GM13976 (cell line): ENCODE data around the gene GULP1.

ENCODE experiments used
- DNase-seq: peaks from one replicate; pipeline ENCODE4 v3.0.0; 2012; ENCODE audit warnings: low spot score
- CTCF ChIP-seq: IDR thresholded peaks from 2 replicates; pipeline ENCODE4 v1.5.1; 2012; ENCODE audit warnings: borderline replicate concordance, mild to moderate bottlenecking; ENCODE audit not compliant: insufficient read depth; ENCODE audit errors: extremely low read depth, missing control alignments, control extremely low read depth
- in situ Hi-C: fragments of 300-500 bp; cut with MboI; formaldehyde crosslinking; loops from one replicate; pipeline ENCODE4 v1.12.0; 2022; ENCODE audit warnings: low sequenced_read_pairs, mixed read lengths, inconsistent platforms; ENCODE audit not compliant: unreplicated experiment

GULP1 gene

GRCh38 chr2:188569431-188570165, 277.9 kb downstream of the GULP1 start:
- DNase-seq: no peak
- in situ Hi-C loops: no loop called here

GRCh38 chr2:188570370-188570769, 278.7 kb downstream of the GULP1 start:
- TF ChIP-seq CTCF: no peak

More at GRCh38 chr2:188569431-188570165, 277.9 kb downstream of the GULP1 start:
- no peak for TF ChIP-seq CTCF

GRCh38 chr2:188571543-188572303, 280.0 kb downstream of the GULP1 start:
- no peak for DNase-seq
- in situ Hi-C loops: no loop called here
- no peak for TF ChIP-seq CTCF

More at GRCh38 chr2:188570370-188570769, 278.7 kb downstream of the GULP1 start:
- DNase-seq: no peak
- in situ Hi-C loops: no loop called here

GRCh38 chr2:188572592-188572991, 280.9 kb downstream of the GULP1 start:
- in situ Hi-C loops: no loop called here
- DNase-seq: no peak
- no peak for TF ChIP-seq CTCF

- no peak for TF ChIP-seq CTCF
- DNase-seq: no peak
- in situ Hi-C loops: no loop called here
Observed at GRCh38 chr2:188573453-188573852, 281.8 kb downstream of the GULP1 start.

- DNase-seq: no peak
- in situ Hi-C loops: no loop called here
- no peak for TF ChIP-seq CTCF
Observed at GRCh38 chr2:188576006-188576405, 284.3 kb downstream of the GULP1 start.
